CD4-positive, alpha-beta T cell treated with Interleukin-17A for 1 hour (primary cell): ENCODE results near the gene L1CAM.

Experiments used
- DNase-seq: peaks from one replicate; pipeline ENCODE4 v3.0.0-alpha.2; 2020

L1CAM gene

GRCh38 chrX:153874366-153875125, 11.4 kb downstream of the L1CAM start:
- no peak for DNase-seq

- DNase-seq: no peak
Observed at GRCh38 chrX:153874085-153874365, 11.9 kb downstream of the L1CAM start.

GRCh38 chrX:153873282-153874084, 12.5 kb downstream of the L1CAM start:
- DNase-seq: no peak

- no peak for DNase-seq
Observed at GRCh38 chrX:153871946-153872878, 13.8 kb downstream of the L1CAM start.

- no peak for DNase-seq
Observed at GRCh38 chrX:153871451-153871850, 14.5 kb downstream of the L1CAM start.

- DNase-seq: no peak
Observed at GRCh38 chrX:153870791-153871360, 15.1 kb downstream of the L1CAM start.

GRCh38 chrX:153870288-153870690, 15.7 kb downstream of the L1CAM start:
- no peak for DNase-seq

GRCh38 chrX:153869473-153870287, 16.3 kb downstream of the L1CAM start:
- DNase-seq: no peak

- no peak for DNase-seq
Observed at GRCh38 chrX:153868576-153869472, 17.1 kb downstream of the L1CAM start.

- no peak for DNase-seq
Observed at GRCh38 chrX:153867671-153868070, 18.3 kb downstream of the L1CAM start.

GRCh38 chrX:153867139-153867538, 18.8 kb downstream of the L1CAM start:
- DNase-seq: no peak

- DNase-seq: no peak
Observed at GRCh38 chrX:153866302-153867019, 19.5 kb downstream of the L1CAM start.

GRCh38 chrX:153865685-153866084, 20.3 kb downstream of the L1CAM start:
- DNase-seq: no peak

- no peak for DNase-seq
Observed at GRCh38 chrX:153865321-153865580, 20.7 kb downstream of the L1CAM start.

- DNase-seq: no peak
Observed at GRCh38 chrX:153864561-153865320, 21.2 kb downstream of the L1CAM start.

GRCh38 chrX:153864101-153864500, 21.9 kb downstream of the L1CAM start:
- DNase-seq: no peak

GRCh38 chrX:153863251-153863991, 22.6 kb downstream of the L1CAM start:
- DNase-seq: no peak

- no peak for DNase-seq
Observed at GRCh38 chrX:153862369-153863250, 23.4 kb downstream of the L1CAM start.
